Central memory CD8-positive, alpha-beta T cell (primary cell): ENCODE measurements around the gene KLF7.

Source experiments
- ATAC-seq: fragments of 150-1000 bp; cut with Tn5 transposase; replicated peaks from 2 replicates; pipeline ENCODE4 v1.10.0; 2022; ENCODE audit warnings: mild to moderate bottlenecking, moderate FRiP score, moderate number of reproducible peaks; ENCODE audit not compliant: poor library complexity, severe bottlenecking; ENCODE audit errors: extremely low read depth
- DNase-seq, 2 donors: peaks; one replicate each; pipeline ENCODE4 v3.0.0; 2021; ENCODE audit warnings: low spot score in 2 of 2
- H3K27ac Mint-ChIP-seq: one replicate; pipeline ENCODE4 v1.8.0; 2022; ENCODE audit warnings: low read depth, mild to moderate bottlenecking, moderate library complexity, mixed read lengths
- H3K27me3 Mint-ChIP-seq: one replicate; pipeline ENCODE4 v1.8.0; 2022; ENCODE audit warnings: mixed read lengths
- H3K36me3 Mint-ChIP-seq: one replicate; pipeline ENCODE4 v1.8.0; 2022; ENCODE audit warnings: mild to moderate bottlenecking, moderate library complexity, mixed read lengths; ENCODE audit not compliant: insufficient read depth
- H3K4me1 Mint-ChIP-seq: one replicate; pipeline ENCODE4 v1.8.0; 2022; ENCODE audit warnings: mixed read lengths
- H3K4me3 Mint-ChIP-seq: one replicate; pipeline ENCODE4 v1.8.0; 2022; ENCODE audit warnings: mild to moderate bottlenecking, moderate library complexity, mixed read lengths
- H3K9me3 Mint-ChIP-seq: one replicate; pipeline ENCODE4 v1.8.0; 2022; ENCODE audit warnings: mixed read lengths

The KLF7 gene

GRCh38 chr2:207072571-207072970 lies 93.2 kb downstream of the KLF7 start:
- peaks cover 14% of the 10 kb centered on the region for H3K4me1 Mint-ChIP-seq
- no peak overlapping the region for H3K4me3 Mint-ChIP-seq

GRCh38 chr2:207071820-207072219 lies 93.9 kb downstream of the KLF7 start:
- H3K4me3 Mint-ChIP-seq: no peak overlapping the region

More at GRCh38 chr2:207072571-207072970, 93.2 kb downstream of the KLF7 start:
- no peak for DNase-seq
- Mint-ChIP-seq H3K27ac (no peak overlapping the region), H3K9me3 (no peaks in the 10 kb centered on the region), H3K27me3 (peaks cover 52% of the 10 kb centered on the region), H3K36me3 (no peaks in the 10 kb centered on the region)
- ATAC-seq: no peak

GRCh38 chr2:207067473-207067872 lies 98.3 kb downstream of the KLF7 start:
- Mint-ChIP-seq H3K27ac (no peak overlapping the region), H3K4me3 (no peak overlapping the region), H3K27me3 (peaks cover 24% of the 10 kb centered on the region), H3K4me1 (no peaks in the 10 kb centered on the region), H3K36me3 (no peaks in the 10 kb centered on the region), H3K9me3 (no peaks in the 10 kb centered on the region)
- ATAC-seq: no peak
- no peak for DNase-seq

More at GRCh38 chr2:207071820-207072219, 93.9 kb downstream of the KLF7 start:
- ATAC-seq: no peak
- no peak for DNase-seq
- Mint-ChIP-seq H3K27me3 (peaks cover 52% of the 10 kb centered on the region), H3K27ac (no peak overlapping the region), H3K9me3 (no peaks in the 10 kb centered on the region), H3K36me3 (no peaks in the 10 kb centered on the region), H3K4me1 (peaks cover 14% of the 10 kb centered on the region)

GRCh38 chr2:207066791-207067460 lies 98.8 kb downstream of the KLF7 start:
- Mint-ChIP-seq H3K9me3 (no peaks in the 10 kb centered on the region), H3K36me3 (no peaks in the 10 kb centered on the region), H3K27ac (no peak overlapping the region), H3K4me1 (no peaks in the 10 kb centered on the region), H3K4me3 (no peak overlapping the region), H3K27me3 (peaks cover 19% of the 10 kb centered on the region)
- no peak for DNase-seq
- ATAC-seq: no peak

- DNase-seq: no peak
- H3K4me3 Mint-ChIP-seq: no peak overlapping the region
- no peaks in the 10 kb centered on the region for H3K36me3 Mint-ChIP-seq
- no peak overlapping the region for H3K27ac Mint-ChIP-seq
- H3K9me3 Mint-ChIP-seq: no peaks in the 10 kb centered on the region
- no peaks in the 10 kb centered on the region for H3K4me1 Mint-ChIP-seq
- no peak for ATAC-seq
- peaks cover 18% of the 10 kb centered on the region for H3K27me3 Mint-ChIP-seq
Measured at GRCh38 chr2:207066166-207066565, 99.6 kb downstream of the KLF7 start.

- H3K4me3 Mint-ChIP-seq: no peak overlapping the region
- no peaks in the 10 kb centered on the region for H3K36me3 Mint-ChIP-seq
- H3K27ac Mint-ChIP-seq: no peak overlapping the region
- DNase-seq (no peak), ATAC-seq (no peak)
- H3K4me1 Mint-ChIP-seq: no peaks in the 10 kb centered on the region
- H3K9me3 Mint-ChIP-seq: no peaks in the 10 kb centered on the region
- H3K27me3 Mint-ChIP-seq: peaks cover 9% of the 10 kb centered on the region
Measured at GRCh38 chr2:207064128-207064690, 101.5 kb downstream of the KLF7 start.

- no peak overlapping the region for H3K27ac Mint-ChIP-seq
- H3K36me3 Mint-ChIP-seq: no peaks in the 10 kb centered on the region
- H3K4me1 Mint-ChIP-seq: no peaks in the 10 kb centered on the region
- H3K27me3 Mint-ChIP-seq: peaks cover 10% of the 10 kb centered on the region
- ATAC-seq: no peak
- DNase-seq: no peak
- H3K9me3 Mint-ChIP-seq: no peaks in the 10 kb centered on the region
- H3K4me3 Mint-ChIP-seq: no peak overlapping the region
Measured at GRCh38 chr2:207061181-207061580, 104.6 kb downstream of the KLF7 start.

DNA sequence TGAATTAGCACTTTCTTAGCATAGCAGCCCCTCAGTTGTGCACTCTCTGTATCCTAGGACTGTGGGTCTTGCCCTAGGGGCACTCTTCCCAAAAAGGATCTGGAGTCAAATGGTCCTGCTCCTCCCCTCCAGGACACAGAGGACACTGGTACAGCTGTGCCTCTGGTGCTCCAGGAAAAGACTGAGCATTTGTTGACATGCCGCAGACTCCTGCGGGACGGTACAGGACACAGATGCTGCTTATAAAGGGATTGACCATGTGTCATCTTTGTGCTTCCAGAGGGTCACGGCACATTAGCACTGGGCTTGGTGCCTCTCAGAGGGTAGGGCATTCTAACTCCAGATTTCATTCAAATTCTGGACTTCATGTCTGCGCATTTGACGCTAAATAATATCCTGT lies 110.5 kb downstream of the KLF7 start:
- Mint-ChIP-seq H3K36me3 (no peaks in the 10 kb centered on the region), H3K27me3 (peaks cover 10% of the 10 kb centered on the region), H3K4me1 (no peaks in the 10 kb centered on the region), H3K9me3 (no peaks in the 10 kb centered on the region), H3K27ac (no peak overlapping the region), H3K4me3 (no peak overlapping the region)
- ATAC-seq (no peak), DNase-seq (no peak)

- no peak overlapping the region for H3K4me3 Mint-ChIP-seq
- DNase-seq (no peak), ATAC-seq (no peak)
- H3K9me3 Mint-ChIP-seq: no peaks in the 10 kb centered on the region
- H3K27me3 Mint-ChIP-seq: peaks cover 10% of the 10 kb centered on the region
- no peaks in the 10 kb centered on the region for H3K4me1 Mint-ChIP-seq
- H3K27ac Mint-ChIP-seq: no peak overlapping the region
- H3K36me3 Mint-ChIP-seq: no peaks in the 10 kb centered on the region
Measured at GRCh38 chr2:207054521-207054920, 111.2 kb downstream of the KLF7 start.

DNA sequence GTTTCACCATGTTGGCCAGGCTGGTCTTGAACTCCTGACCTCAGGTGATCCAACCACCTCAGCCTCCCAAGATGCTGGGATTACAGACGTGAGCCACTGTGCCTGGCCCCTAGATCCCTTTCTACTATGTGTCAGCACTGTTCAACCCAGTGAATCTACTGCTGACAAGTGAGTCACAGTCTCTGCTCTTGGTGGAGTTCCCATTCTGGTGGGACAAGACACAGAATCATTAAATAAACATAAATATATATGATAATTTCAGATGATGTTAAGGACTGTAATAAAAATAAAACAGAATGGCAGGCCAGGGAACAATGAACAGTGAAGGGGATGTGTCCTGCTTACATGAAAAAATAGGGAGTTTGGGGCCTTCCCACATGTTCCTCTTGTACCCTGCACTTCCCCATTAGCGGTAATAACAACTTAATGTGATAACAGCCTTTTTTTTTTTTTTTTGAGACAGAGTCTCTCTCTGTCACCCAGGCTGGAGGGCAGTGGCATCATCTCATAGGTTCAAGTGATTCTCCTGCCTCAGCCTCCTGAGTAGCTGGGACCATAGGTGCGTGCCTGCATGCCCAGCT lies 114.3 kb downstream of the KLF7 start:
- Mint-ChIP-seq H3K4me3 (no peak overlapping the region), H3K27ac (no peak overlapping the region), H3K27me3 (no peaks in the 10 kb centered on the region), H3K4me1 (peaks cover 5% of the 10 kb centered on the region), H3K36me3 (no peaks in the 10 kb centered on the region), H3K9me3 (no peaks in the 10 kb centered on the region)
- DNase-seq: no peak
- ATAC-seq: no peak

- Mint-ChIP-seq H3K4me1 (peaks cover 5% of the 10 kb centered on the region), H3K4me3 (no peak overlapping the region), H3K36me3 (no peaks in the 10 kb centered on the region), H3K27me3 (no peaks in the 10 kb centered on the region), H3K9me3 (no peaks in the 10 kb centered on the region), H3K27ac (no peak overlapping the region)
- DNase-seq: no peak
- ATAC-seq: no peak
Measured at GRCh38 chr2:207049122-207049521, 116.6 kb downstream of the KLF7 start.

DNA sequence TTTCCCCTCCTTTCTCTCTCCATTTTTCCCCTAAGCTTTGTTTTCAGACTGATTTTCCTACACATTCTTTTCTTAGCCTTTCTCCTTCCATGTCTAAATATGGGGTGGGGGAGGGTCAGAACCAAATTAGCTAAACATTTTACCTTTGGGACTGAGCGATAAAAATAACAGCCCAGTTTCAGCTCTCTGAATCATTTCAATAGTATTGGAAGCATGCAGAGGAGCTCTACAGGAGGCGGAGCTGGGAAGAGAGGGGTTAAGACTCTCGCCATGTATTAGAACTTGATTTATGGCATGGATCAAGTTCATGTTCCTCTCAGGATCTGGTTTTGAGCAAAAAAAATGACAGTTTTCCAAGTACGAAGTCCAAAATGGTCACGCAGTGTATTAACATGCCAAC lies 117.3 kb downstream of the KLF7 start:
- Mint-ChIP-seq H3K27ac (no peak overlapping the region), H3K9me3 (no peaks in the 10 kb centered on the region), H3K4me1 (peaks cover 5% of the 10 kb centered on the region), H3K4me3 (no peak overlapping the region), H3K27me3 (peaks cover 2% of the 10 kb centered on the region), H3K36me3 (no peaks in the 10 kb centered on the region)
- DNase-seq (no peak), ATAC-seq (no peak)

DNA sequence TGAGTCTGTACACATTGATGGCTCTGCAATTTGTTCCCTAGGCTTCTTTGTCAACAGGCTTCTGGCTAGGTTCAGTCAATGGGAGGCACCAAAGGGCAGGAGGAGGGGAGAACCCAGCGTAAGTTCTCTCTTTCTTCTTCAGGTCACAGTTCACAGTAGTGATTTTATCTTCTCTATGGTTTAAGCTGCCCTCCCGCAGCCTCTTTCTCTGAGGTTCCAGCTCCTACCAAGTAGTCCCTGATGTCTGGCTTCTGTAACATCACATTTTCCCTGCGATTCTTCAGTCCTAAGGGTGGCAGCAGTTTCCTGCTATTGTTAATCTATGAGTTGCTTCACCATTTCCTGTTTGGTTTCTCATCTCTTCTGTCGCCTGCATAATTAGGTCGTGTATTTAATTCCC lies 119.0 kb downstream of the KLF7 start:
- Mint-ChIP-seq H3K4me1 (peaks cover 5% of the 10 kb centered on the region), H3K36me3 (no peaks in the 10 kb centered on the region), H3K27ac (no peak overlapping the region), H3K27me3 (peaks cover 9% of the 10 kb centered on the region), H3K9me3 (no peaks in the 10 kb centered on the region), H3K4me3 (no peak overlapping the region)
- DNase-seq (no peak), ATAC-seq (no peak)
